HG03045 (cell line): ENCODE results near the gene ING5.
A peak's percentile ranks its signal among the peaks of the same experiment; 100 is the strongest.

ENCODE experiments used
- ATAC-seq: cut with Tn5 transposase; IDR thresholded peaks from one replicate; pipeline ENCODE4 v1.9.1; 2021; ENCODE audit warnings: mild to moderate bottlenecking, moderate library complexity; ENCODE audit not compliant: unreplicated experiment

ING5 gene

GRCh38 chr2:241672243-241673188 is 29.3 kb upstream of the ING5 start:
- no peak for ATAC-seq

GRCh38 chr2:241673189-241673663 is 28.6 kb upstream of the ING5 start:
- no peak for ATAC-seq

- ATAC-seq, result no peak
Observed at GRCh38 chr2:241673797-241674725, 27.8 kb upstream of the ING5 start.

GRCh38 chr2:241675885-241676284 is 26.0 kb upstream of the ING5 start:
- no peak for ATAC-seq

GRCh38 chr2:241676665-241677064 is 25.2 kb upstream of the ING5 start:
- no peak for ATAC-seq

DNA sequence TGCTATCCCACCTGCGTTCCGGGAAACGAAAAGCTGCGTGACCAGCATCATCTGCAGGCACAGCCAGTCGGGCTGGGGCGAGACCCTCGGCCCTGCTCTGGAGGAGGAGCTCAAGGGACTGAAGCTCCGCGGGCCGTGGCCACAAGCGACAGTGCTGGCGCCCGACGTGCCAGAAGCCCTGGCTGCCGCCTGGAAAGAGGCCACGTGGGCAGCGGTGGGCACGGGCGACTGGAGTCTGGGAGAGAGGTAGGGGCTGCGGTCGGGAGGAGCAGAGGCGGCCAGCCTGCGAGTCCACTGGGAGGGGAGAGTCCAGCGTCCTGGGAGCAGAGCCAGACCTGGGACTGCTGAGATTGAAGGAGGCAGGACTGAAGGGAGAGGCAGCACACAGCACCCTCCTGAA is 24.4 kb upstream of the ING5 start:
- no peak for ATAC-seq

DNA sequence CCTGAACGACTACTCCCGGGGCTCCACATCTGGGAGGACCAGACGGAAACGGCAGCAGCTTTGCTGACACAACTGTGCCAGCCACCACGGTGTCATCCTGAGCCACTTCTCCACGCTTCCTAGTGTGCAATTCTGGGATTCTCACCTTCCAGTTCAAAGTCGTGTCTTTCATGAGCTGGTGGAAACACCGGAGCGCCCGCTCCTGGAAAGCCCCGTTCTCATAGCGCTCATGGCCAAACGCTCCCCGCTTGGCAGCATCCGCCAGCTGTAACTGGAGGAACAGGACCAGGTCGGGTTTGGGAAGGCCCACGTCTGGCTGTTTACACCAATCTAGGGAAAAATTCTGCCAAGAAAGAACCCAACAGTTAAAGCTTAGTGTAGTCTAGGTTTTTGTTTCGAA is 23.5 kb upstream of the ING5 start:
- ATAC-seq, result no peak

DNA sequence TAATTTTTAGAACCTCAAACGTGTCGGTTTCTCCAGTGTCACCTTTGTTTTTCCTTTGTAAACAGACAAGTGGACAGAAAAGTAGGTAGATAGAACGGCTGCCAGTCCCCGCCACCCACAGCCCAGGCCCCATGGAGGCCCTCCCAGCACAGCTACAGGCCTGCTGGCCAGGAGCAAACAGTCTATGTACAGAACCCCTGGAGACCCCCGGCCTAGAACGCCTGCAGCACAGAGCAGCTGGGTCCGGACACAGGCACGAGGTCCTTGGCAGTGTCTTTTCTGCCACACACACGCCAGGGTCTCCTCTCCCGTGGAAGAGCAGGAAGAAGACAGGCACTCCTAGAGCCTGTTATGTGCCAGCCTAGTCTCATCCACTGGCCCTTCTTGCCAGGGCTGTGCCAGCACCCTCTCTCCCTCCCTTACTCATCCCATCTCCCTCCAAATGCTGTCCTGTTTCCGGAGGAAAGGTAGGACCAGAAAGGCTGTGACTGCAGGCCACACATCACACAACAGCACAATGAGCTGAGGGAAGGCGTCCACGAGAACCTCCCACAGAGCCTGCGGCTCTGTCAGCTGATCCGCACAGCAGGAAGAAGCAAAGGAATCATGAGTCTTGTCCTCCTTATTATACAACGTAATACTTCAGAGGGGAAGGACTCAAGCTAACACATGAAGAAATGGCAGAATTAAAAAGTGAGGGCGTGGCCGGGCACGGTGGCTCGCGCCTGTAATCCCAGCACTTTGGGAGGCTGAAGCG is 22.9 kb upstream of the ING5 start:
- no peak for ATAC-seq

DNA sequence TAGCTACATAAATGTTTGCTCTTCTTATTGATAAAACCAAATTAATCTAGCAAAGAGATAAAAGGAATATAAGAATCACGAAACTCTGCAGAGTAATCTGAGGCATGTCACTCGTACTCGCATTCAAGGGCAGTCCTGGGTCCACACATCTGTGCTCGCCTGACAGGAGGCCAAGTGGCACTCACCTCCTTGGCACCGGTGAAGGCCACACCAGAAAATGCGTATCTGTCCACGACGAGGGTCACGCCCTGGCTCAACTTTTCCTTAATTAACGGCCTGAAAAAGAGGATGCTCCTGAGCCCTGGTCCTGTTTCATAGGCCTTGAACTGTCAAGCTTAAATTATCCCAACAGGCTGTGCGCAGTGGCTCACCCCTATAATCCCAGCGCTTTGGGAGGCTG is 21.8 kb upstream of the ING5 start:
- no peak for ATAC-seq

- no peak for ATAC-seq
Observed at GRCh38 chr2:241680827-241681599, 20.8 kb upstream of the ING5 start.

GRCh38 chr2:241686324-241686649 is 15.6 kb upstream of the ING5 start:
- peak; percentile 17 for ATAC-seq

DNA sequence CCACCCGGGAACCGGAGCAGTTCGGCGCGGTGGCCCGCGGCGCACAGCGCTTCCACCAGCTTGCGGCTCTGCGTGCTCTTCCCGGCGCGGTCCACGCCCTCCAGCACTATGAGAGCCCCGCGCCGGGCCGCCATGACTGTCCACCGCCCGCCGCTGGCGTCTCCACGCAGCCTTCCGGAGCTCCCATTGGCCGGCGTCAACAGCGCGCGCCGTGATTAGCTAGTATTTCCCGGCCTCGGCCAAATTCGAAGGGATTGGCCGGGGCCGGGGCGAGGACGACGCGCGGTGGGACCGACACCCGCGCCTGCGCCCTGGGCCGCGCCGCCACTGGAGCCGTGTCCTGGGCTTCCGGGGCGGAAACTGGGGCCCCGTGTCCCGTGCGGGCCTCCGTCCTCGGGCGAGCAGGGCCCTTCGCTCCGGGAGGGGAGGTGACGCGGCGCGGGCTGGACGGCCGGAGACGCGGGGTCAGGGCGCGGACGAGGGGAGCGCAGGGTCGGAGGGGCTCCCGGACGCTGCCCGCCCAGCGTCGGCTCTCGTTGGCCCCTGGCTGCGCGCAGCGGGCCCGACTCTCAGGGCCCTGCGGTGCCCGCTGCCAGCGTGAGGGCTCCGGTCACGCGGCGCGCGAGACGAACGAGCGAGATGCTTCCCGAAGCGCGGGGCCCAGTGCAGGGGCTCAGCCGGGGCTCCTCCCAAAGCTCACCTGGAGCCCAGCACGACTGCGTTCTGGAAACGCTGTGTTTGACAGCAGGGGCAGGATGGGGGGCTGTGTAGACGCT is 15.0 kb upstream of the ING5 start, which contains the start of gene DTYMK:
TSS of gene DTYMK (minus strand) at position 166 of the 776 bp plus-strand sequence. CDS start at position 134, 32 bp downstream.
- ATAC-seq, result peak; percentile 94

DNA sequence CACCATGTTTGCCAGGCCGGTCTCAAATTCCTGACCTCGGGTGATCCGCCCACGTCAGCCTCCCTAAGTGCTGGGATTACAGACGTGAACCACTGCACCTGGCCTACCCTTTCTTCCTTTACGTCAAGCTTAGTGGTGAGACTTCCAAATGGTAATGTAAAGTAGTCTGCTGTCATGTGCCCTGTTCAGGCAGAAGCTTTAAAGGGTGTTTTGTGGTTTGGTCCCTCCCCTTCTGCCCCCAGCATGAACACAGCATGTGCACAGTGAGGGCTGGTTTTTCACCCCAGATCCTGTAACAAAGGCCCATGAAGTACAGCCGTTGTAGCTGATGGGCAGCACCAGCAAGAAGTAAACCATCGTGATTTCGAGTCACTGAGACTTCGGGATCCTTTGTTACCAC is 12.5 kb upstream of the ING5 start:
- ATAC-seq, result no peak

DNA sequence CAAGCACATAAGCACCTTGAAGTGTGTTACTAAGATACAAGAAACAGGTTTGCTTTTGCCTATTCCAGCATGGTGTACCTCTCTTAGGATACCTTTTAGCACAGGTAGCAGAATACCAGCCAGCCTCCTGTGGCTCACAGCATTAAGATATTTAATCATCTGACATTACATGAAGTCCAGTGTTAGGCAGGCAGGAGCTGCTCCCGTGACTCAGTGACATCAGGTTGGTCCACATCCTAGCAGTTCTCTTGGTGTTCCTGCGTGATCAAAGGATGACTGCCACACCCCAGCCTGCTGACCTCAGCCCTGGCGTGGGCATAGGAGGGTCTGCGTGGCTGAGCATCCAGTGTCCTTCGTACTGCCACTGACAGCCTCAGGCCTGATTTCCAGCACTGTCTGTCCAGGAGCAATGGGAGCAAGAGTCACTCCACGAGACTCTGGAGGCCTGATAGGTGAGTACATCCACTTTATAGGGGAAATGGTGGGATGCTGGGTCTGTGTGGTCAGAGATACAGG is 11.6 kb upstream of the ING5 start:
- ATAC-seq, result no peak

DNA sequence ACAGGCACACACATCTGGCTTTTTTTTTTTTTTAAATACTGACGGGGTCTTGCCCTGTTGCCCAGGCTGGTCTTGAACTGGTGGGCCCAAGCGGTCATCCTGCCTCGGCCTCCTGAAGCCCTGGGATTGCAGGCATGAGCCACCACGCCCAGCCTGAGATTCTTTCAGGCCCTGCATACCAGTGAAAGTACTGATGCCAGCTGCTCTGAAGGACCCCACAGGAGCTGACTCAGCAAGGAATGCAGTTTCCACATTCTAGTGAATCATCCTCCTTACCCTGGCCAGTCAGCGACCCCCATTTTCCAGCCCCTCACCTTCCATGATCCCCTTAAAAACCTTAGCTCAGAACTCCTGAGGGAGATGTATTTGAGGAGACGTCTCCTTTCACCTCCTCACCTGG is 9.4 kb upstream of the ING5 start:
- no peak for ATAC-seq

- no peak for ATAC-seq
Observed at GRCh38 chr2:241695651-241696050, 6.2 kb upstream of the ING5 start.

DNA sequence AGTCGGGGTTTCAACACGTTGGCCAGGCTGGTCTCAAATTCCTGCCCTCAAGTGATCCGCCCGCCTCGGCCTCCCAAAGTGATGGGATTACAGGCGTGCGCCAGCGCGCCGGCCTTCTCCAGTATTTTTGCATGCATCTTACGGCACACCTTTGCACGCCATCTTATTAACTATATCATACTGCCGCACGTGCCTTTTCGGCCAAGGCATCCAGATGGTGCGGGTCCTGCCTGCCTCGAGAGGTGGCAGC is 765 bp upstream of the ING5 start:
- no peak for ATAC-seq

- ATAC-seq, result peak; percentile 64
Observed at GRCh38 chr2:241702155-241703031, 554 bp downstream of the ING5 start.
